Activated CD4-positive, alpha-beta T cell treated with anti-CD3 and anti-CD28 coated beads, Interleukin-2, amount 50 U/mL, for 16 hours (primary cell): ENCODE results near the gene PRUNE1.

Experiments
- DNase-seq: peaks from one replicate; pipeline ENCODE4 v3.0.0-alpha.2; 2020

Gene PRUNE1

GRCh38 chr1:151055581-151055980 lies 47.3 kb downstream of the PRUNE1 start:
- no peak for DNase-seq

GRCh38 chr1:151056149-151056548 lies 47.9 kb downstream of the PRUNE1 start:
- peak; percentile 50 for DNase-seq

- DNase-seq, result no peak
Measured at GRCh38 chr1:151058692-151059091, 50.4 kb downstream of the PRUNE1 start.

DNA sequence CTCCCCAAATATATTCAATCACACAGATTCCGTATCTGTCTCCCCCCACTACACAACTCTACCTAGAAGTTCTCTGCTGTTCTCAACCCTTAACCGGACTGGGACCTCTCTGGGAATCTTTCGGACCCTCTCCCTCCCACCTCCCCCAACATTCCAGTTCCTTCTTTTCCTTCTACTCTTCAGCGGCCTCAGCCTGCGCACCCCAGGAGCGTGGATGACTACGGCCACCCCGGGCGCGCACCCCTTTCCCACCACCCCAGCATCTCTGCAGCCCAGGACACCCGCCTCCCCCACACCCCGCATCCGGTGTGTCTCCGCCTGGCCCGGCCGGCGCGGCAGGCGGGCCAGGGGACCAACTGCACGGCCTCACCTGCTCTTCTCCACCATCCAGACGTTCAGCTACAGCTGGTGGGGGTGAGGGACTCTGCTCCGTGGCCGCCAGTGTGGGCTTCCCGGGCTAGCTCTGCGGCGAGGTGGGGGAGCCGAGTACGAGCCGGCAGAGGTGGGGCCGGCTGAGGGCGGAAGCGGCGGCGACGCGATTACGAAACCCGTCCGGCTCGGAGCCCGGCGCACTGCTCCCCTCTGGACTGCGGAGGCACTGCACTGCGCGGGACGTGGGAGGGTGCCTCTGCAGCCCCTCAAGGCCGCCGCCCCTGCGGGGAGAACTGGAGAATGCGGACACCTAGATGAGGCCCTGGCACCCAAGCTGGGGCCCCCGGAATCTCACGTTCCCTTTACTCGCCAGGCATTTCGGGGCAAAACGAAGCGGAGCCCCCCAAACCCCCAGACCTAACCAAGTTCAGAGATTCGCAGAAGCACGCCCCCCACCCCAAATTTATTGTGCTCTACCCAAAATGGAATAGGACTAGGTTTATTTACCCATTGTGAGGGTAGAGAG lies 51.1 kb downstream of the PRUNE1 start, which contains the start of gene CDC42SE1:
Gene CDC42SE1 (minus strand): TSS at position 514 of the 898 bp plus-strand sequence. CDS start 3,892 bp downstream, outside the sequence.
- DNase-seq, result peak; percentile 89

- no peak for DNase-seq
Measured at GRCh38 chr1:151060007-151060656, 51.9 kb downstream of the PRUNE1 start, which contains the start of gene MLLT11. MLLT11 (plus strand) TSS chr1:151060397; CDS start chr1:151067225, 6,828 bp downstream.

DNA sequence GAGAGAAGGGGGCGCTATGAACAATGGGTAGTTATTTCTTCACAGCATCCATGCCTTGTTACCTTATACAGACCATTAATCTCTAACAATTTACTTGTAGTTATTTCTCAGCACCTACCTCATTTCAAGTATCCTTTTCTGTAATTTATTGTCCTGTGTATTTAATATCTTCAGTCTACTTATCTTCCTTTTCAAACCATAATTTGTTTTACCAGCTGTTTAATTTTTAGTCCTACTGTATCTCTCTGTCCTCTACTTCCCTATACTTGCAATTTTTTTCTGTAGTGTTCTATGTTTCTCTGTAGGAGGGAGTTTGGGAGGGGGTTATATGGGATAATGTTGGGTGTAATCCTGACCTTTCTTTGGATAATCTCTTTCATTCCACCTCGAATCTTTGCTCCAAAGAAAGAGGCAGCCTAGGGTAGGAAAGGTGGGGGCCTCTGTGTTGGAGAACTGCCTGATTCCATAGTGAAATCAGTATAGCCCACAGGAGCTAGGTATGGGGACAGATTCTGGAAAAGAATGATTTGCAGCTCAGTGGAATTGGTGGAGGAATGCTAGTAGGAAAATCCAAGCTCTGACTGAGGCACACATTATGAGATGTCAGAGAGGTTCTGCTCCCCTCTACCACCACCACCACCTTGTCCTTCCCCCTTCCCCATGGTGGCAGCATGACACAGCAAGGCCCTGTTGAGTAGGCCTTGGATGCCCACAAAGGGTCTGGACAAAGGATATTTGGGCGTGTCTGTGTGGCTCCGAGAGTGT lies 52.6 kb downstream of the PRUNE1 start:
- DNase-seq, result no peak

DNA sequence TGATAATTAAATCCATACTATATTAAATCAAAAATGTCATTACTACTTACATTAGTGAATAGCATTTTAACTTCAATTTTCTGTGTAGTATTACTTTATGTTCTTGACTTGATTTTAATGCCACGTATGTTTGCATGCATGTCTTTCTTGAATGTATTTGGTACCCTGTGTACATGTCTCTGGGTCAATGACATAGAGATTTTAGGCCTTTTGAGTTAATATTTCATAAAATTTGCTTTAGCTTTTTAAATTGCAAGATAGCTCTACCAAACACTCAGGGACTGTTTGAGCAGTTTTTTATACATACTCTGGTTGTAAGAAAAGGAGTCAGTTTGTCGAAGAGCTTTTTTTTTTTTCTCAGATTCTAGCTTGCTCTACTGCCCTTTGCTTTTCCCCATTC lies 53.5 kb downstream of the PRUNE1 start:
- DNase-seq, result no peak

- DNase-seq, result no peak
Measured at GRCh38 chr1:151062741-151063371, 54.6 kb downstream of the PRUNE1 start.

DNA sequence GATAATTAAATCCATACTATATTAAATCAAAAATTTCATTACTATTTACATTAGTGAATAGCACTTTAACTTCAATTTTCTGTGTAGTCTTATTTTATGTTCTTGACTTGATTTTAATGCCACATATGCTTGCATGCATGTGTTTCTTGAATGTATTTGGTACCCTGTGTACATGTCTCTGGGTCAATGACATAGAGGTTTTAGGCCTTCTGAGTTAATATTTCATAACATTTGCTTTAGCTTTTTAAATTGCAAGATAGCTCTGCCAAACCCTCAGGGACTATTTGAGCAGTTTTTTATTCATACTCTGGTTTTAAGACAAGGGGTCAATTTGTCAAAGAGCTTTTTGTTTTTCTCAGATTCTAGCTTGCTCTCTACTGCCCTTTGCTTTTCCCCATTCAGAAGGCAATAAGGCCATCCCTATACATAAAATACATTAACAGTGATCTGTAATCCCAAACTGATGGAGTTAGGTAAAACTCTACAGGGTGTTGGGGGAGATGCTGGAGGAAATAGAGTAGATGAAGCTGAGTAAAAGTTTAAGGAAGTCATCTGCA lies 56.9 kb downstream of the PRUNE1 start:
- no peak for DNase-seq

DNA sequence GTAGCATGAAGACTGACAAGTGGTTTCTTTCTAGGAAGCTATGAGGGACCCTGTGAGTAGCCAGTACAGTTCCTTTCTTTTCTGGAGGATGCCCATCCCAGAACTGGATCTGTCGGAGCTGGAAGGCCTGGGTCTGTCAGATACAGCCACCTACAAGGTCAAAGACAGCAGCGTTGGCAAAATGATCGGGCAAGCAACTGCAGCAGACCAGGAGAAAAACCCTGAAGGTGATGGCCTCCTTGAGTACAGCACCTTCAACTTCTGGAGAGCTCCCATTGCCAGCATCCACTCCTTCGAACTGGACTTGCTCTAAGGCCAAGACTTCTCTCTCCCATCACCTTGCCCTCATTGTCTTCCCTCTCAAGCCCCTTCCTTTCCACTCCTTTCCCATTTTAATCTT lies 58.9 kb downstream of the PRUNE1 start:
- no peak for DNase-seq

- DNase-seq, result no peak
Measured at GRCh38 chr1:151069103-151069486, 60.8 kb downstream of the PRUNE1 start.

- DNase-seq, result peak; percentile 94
Measured at GRCh38 chr1:151070474-151071276, 62.4 kb downstream of the PRUNE1 start, which contains the start of gene GABPB2. GABPB2 (plus strand) TSS chr1:151070761; CDS start chr1:151088190, 17,429 bp downstream.

DNA sequence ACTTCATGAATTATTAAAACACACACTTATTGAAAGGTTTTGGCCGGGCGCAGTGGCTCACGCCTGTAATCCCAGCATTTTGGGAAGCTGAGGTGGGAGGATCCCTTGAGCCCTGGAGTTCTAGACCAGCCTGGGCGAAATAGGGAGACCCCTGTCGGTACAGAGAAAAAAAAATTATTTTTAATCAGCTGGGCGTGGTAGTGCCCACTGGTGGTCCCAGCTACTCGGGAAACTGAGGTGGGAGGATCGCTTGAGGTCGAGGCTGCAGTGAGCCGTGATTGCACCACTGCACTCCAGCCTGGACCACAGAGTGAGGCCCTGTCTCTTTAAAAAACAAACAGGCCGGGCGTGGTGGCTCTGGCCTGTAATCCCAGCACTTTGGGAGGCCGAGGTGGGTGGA lies 64.0 kb downstream of the PRUNE1 start:
- no peak for DNase-seq
